NB4 (cell line): Measurements from ENCODE around the gene SV2C.

Source experiments
- DNase-seq: peaks from one replicate; pipeline ENCODE4 v3.0.0; 2010; ENCODE audit warnings: low read depth
- H3K4me3 ChIP-seq: one replicate; pipeline ENCODE4 v1.5.1; 2011; ENCODE audit warnings: mild to moderate bottlenecking, low read depth, low read length, moderate library complexity
- CTCF ChIP-seq: IDR thresholded peaks from one replicate; pipeline ENCODE4 v1.5.1; 2012; ENCODE audit warnings: low read depth, low read length
- MAX ChIP-seq: IDR thresholded peaks from 2 replicates; pipeline ENCODE4 v1.6.1; 2011; ENCODE audit warnings: low read depth, low read length
- MYC ChIP-seq: IDR thresholded peaks from 2 replicates; pipeline ENCODE4 v1.6.1; 2011; ENCODE audit warnings: low read depth, low read length
- POLR2A ChIP-seq: IDR thresholded peaks from 2 replicates; pipeline ENCODE4 v1.6.1; 2011; ENCODE audit warnings: mild to moderate bottlenecking; ENCODE audit not compliant: insufficient read length; ENCODE audit errors: extremely low read depth

SV2C gene

GRCh38 chr5:76199336-76200318, 116.4 kb downstream of the SV2C start:
- TF ChIP-seq POLR2A = no peak
- no peak for TF ChIP-seq MYC
- no peak for TF ChIP-seq MAX
- no peak for TF ChIP-seq CTCF
- DNase-seq = peak; percentile 4
- H3K4me3 ChIP-seq = no peak overlapping the region

GRCh38 chr5:76202182-76202581, 119.0 kb downstream of the SV2C start:
- no peak overlapping the region for H3K4me3 ChIP-seq
- no peak for TF ChIP-seq MAX
- no peak for TF ChIP-seq POLR2A
- no peak for TF ChIP-seq CTCF
- TF ChIP-seq MYC = no peak
- peak; percentile 18 for DNase-seq

GRCh38 chr5:76204191-76204590, 121.0 kb downstream of the SV2C start:
- TF ChIP-seq MYC = no peak
- no peak for TF ChIP-seq MAX
- no peak for TF ChIP-seq POLR2A
- no peak for TF ChIP-seq CTCF
- DNase-seq = no peak
- no peak overlapping the region for H3K4me3 ChIP-seq

- TF ChIP-seq MYC = no peak
- no peak for TF ChIP-seq POLR2A
- TF ChIP-seq CTCF = no peak
- TF ChIP-seq MAX = no peak
- DNase-seq = no peak
Observed at GRCh38 chr5:76204713-76205112, 121.5 kb downstream of the SV2C start.

GRCh38 chr5:76207120-76207519, 123.9 kb downstream of the SV2C start:
- TF ChIP-seq MAX = no peak
- TF ChIP-seq CTCF = no peak
- TF ChIP-seq MYC = no peak
- TF ChIP-seq POLR2A = no peak
- no peak overlapping the region for H3K4me3 ChIP-seq
- no peak for DNase-seq

More at GRCh38 chr5:76204713-76205112, 121.5 kb downstream of the SV2C start:
- no peak overlapping the region for H3K4me3 ChIP-seq
